ENCODE data around the gene HNRNPA1L2.
A peak's percentile ranks its signal among the peaks of the same experiment; 100 is the strongest.
"Not testable (repeated sequence)": the region's sequence is repeated elsewhere in the genome, so short reads cannot be mapped to it uniquely, and the experiment has no call there.

The HNRNPA1L2 gene

DNA sequence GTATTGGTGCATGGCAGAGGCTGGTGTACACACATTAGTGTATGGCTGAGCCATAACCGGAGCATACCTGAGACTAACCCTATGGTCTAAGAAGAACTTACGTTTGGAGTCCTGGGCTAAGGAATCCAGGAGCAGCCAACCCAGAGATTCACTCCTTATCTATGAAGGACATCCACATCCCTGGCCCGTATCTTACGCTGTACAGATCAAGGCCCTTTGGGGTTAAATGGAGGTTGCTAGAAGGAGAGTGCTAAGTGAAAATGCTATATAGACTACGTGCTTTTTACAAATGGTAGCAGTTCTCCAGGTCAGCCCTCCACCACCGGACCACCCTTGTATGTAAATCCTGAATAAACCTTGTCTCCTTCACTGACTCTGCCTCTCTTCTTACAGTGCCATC, 8.5 kb downstream of the HNRNPA1L2 start:
- DNase-seq = no peak

GRCh38 chr13:52651897-52652195, 9.6 kb downstream of the HNRNPA1L2 start:
- DNase-seq = no peak

DNA sequence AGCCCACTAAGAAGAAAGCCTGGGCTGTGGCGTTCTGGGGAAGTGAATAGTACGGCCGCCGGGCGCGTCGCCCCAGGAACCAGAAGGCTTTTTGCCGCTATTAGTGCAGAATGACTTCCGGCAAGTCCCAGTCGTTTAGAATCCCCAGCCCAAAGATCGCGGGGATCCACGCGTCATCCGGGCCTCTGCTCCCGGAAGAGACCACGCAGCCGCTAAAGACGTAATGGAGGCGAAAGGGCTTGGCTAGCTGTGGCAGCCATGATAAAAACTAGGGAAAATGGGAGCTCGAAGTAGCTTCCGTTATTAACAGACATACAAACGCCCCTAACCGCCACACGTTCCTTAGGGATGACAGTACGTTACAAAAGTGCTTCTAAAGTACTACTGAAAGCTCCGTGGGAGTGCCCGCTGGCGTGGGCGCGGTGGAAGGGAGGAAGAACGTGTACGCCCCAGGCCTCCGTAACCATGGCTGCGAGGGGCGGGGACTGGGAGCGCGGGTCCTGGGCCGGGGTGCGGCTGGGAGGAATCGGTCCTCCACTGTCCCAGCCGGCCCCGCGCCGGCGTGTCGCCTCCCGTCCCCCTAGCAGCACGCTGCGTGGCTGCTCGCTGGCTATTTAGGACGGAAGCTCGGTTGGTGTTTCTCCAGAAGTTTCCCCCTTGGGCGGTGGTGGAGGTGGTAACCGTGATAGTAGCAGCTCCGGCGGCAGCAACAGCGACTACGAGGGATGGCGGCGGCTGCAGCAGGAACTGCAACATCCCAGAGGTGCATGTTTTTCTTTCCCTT, 10.2 kb downstream of the HNRNPA1L2 start, which contains the start of gene SUGT1:
Gene SUGT1 (plus strand): TSS at position 641 of the 784 bp plus-strand sequence. CDS start 85 bp downstream, at position 726.
- peak; percentile 92 for DNase-seq

GRCh38 chr13:52652980-52653303, 10.7 kb downstream of the HNRNPA1L2 start:
- DNase-seq = no peak

- DNase-seq = no peak
Measured at GRCh38 chr13:52659340-52659739, 17.1 kb downstream of the HNRNPA1L2 start.

DNA sequence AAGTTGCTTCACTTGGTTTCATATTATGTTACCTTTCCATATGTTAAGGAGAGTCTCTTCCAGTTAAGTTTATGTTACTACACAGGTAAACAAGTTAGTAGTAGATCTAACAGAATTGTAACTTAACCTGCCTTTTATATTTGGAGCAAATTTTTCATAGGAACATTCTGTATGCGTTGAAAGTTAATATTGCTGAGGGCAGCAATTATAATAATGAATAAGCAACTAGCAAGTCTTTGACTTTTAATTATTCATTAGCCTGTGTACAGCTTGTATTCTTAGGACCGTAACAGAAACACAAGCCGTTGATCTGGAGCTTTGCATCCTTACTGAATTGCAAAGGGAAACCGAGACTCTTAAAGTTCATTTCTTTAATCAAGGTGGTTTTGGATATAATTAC, 22.0 kb downstream of the HNRNPA1L2 start:
- no peak for DNase-seq

DNA sequence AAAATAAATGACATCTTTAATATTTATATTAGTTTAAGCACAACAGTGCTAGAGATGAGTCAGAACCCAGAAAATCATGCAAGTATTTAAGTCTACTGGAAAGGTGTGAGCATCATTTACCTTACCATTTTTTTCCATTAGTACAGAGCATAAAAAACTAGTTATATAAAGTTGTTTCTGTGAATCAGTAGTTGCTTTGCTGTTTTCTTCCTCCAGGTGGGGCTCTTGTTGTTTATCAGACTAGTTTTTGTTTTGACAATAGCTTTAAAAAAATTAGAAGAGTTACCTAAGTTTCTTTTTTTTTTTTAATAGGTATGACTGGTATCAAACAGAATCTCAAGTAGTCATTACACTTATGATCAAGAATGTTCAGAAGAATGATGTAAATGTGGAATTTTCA, 23.1 kb downstream of the HNRNPA1L2 start:
- no peak for DNase-seq

DNA sequence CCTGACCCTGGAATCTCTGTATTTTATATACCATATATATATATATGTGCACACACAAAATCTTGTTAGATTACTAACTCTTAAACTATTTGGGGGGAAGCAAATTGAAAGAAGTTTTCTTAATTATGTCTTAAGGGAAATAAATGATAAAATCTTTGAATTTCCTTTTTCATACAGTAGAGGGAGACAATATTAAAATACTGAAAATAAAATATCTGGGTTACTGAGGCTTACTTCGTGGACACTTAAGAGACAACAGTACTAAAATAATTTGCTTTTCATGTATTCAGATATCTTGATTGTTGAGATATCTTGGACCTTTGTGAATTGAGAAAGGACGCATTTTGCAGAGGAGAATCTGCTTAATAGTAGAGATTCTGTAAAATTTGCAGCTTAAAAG, 27.4 kb downstream of the HNRNPA1L2 start:
- no peak for DNase-seq

GRCh38 chr13:52670726-52671125, 28.5 kb downstream of the HNRNPA1L2 start:
- no peak for DNase-seq

GRCh38 chr13:52673465-52673864, 31.2 kb downstream of the HNRNPA1L2 start:
- DNase-seq = no peak

DNA sequence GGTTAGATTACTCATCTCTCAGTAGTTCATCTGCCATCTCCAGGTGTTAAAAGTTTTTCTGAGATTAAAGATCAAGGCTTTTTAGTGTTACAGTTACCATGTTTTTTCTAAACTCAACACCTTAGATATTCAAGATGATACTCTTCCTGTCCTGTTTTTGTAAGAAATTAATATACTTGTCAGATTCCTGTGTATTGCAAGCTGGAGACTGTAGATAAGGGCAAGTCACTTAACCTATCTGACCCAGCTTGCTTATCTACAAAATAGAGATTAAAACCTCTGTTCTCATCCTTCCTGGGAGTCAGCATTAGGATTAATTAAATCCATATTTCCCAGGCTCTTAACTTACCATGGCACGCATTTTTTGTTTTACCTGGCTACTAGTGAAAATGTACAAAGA, 35.6 kb downstream of the HNRNPA1L2 start:
- no peak for DNase-seq

DNA sequence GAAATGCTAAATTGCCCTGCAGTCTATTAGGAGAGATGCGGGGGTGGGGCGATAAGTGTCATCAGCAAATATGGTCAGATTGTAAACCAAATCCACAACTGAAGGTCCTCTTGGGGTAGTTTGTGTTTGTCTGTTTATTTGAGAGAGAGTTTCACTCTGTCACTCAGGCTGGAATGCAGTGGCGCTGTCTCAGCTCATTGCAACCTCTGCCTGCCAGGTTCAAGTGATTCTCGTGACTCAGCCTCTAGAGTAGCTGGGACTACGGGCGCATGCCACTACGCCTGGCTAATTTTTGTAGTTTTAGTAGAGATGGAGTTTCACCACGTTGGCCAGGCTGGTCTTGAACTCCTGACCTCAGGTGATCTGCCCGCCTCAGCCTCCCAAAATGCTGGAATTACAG, 43.6 kb downstream of the HNRNPA1L2 start:
- DNase-seq = not testable (repeated sequence)

- no peak for DNase-seq
Measured at GRCh38 chr13:52686376-52686775, 44.1 kb downstream of the HNRNPA1L2 start.
